GM18508 (cell line): ENCODE measurements around the gene THRB.

Experiments
- ATAC-seq: cut with Tn5 transposase; IDR thresholded peaks from one replicate; pipeline ENCODE4 v1.9.1; 2021; ENCODE audit warnings: moderate number of reproducible peaks; ENCODE audit not compliant: insufficient read depth, unreplicated experiment

The THRB gene

GRCh38 chr3:24199775-24200247 lies 294.8 kb downstream of the THRB start:
- no peak for ATAC-seq

- ATAC-seq = no peak
These were observed 295.4 kb downstream of the THRB start for GRCh38 chr3:24199300-24199699.

DNA sequence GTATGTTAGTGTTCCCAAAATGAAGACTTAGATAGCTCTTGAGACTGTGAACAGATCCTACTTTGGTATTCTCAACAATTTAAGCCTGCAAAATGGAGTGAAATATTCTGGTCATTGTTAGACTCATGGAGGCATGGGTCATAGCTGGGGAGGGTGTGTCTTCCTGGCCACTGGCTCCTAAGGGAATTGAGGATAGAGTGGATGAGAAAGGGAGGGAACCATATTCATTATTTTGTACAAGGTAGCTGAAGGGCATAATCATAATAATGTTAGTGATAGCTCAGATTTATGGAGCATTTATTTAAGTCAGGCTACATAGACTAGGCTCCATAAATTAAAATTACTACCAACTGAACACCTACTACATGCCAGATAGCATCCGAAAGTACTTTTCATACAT lies 295.9 kb downstream of the THRB start:
- ATAC-seq = no peak

GRCh38 chr3:24197809-24198208 lies 296.8 kb downstream of the THRB start:
- no peak for ATAC-seq

- ATAC-seq = no peak
These were observed 298.1 kb downstream of the THRB start for GRCh38 chr3:24196526-24196925.

DNA sequence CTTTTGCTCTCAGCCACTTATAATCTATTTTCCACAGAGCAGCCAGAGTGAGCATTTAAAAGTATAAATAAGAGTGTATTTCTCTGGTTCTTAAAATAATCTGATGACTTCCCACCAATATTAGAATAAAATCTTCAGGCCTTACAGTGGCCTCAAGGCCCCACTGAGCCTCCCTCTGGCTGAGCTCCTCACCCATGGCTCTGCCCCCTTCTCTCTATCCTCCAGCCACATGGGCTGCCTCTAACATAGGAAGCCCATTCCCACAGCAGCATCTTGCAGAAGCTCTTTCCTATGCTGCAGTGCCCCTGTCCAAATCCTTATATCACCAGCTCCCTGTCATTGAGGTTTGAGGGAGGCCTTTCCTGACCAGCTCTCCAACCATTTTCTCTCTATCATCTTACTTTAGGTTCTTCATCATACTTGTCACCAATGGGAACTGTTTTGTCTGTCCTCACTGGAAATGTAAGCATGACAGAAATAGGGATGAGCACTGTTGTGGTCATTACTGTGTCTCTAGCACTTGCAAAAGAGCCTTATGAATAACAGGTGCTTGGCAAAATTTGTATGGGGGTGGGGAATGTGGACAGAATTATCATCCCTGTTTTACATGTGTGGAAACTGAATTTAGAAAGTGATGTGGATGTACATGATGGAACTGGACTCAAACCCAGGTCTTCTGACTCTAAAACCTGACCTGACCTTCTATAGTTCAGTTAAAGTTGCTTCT lies 299.0 kb downstream of the THRB start:
- ATAC-seq = no peak

- ATAC-seq = no peak
These were observed 302.1 kb downstream of the THRB start for GRCh38 chr3:24192469-24193056.

DNA sequence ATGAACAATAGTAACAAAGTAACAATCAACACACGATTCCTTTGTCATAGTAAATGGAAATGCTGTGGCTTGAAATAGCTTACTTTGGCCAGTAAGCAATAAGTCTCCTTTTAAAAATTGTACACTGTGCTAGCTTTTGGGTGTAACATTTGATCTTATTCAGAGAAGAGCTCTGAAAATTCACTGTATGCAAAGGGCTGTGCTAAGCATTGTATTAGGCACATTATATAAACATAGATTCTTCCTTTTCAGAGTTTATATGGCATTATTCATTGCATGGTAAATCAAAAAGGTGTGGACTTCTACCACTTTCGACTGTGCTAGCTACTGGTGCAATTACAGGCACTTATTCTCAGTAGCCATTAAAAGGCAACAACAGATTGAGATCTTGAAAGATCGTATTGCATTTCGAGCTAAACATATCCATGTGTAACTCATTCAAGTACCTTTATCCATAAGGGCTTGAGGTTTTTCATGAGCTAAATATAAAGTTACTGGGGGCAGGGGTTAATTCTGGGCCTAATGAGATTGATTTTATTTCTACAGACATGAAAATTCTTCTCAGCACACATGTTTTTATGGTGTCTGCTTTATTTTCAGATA lies 302.7 kb downstream of the THRB start:
- ATAC-seq = no peak

DNA sequence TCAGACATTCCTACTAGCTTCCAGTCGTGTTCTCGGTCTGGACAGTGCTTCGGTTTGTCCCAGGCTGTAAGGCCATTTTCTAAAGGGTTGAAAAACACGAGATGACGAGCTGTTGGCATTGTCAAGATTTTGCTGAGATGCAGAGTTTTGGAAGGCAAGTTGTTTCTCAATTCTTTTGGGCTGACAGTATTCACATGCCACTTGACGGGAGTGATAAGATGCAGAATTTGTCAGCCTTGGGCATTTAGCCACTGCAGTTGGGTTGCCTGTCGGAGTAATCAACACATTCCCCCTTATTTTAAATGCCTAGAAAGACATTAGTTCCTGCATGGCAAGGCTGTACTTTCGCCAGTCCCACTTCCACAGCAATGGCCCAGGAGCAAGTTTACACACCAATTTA lies 304.4 kb downstream of the THRB start:
- ATAC-seq = no peak

GRCh38 chr3:24185738-24186384 lies 308.8 kb downstream of the THRB start:
- peak; percentile 84 for ATAC-seq

DNA sequence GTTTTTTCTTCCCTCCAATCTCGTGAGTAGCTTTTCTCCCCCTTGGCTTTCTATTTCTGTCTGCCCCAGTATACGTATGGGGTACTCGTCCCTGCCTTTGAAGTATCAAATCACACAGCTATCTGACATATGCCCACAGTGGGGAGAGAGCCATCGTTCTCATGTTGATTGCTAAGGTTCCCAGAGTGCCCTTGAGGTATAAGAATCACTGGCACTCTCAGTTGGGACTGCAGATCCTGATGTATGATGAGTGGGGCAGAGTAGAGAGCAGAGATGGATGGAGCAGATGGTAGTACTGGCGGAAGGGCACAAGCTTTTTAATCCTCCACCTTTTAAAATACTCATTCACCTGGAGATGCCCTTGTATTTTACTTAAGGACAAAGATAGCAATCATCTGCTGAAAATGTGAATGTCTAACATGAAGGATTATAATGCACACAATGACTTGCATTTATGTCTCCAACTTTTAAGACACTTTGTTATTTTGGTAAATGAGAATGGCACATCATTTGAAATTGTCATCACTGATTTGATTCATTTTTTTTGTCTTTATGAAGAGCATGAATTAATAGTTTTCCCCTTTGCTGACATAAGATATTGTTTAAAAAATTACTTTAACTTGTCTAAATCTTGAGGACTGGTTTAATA lies 310.0 kb downstream of the THRB start:
- no peak for ATAC-seq

DNA sequence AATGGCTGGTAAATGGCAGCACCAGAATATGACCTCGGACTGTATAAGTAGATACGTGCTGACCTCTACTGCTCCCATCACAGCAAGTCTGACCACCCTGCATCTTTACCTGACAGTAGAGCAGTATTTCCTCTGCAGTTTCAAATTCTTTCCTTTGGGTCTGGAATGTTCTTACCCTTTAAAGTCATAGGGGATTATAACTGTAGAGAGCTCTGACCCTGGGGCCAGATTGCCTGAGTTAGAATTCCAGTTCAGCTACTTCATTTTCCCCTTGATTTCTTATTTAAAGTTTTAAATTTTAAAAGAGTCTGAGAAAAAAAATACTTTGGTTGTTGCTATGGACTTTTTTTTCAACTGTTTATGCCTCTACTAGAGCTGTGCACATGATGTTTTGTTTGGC lies 311.9 kb downstream of the THRB start:
- ATAC-seq = no peak

DNA sequence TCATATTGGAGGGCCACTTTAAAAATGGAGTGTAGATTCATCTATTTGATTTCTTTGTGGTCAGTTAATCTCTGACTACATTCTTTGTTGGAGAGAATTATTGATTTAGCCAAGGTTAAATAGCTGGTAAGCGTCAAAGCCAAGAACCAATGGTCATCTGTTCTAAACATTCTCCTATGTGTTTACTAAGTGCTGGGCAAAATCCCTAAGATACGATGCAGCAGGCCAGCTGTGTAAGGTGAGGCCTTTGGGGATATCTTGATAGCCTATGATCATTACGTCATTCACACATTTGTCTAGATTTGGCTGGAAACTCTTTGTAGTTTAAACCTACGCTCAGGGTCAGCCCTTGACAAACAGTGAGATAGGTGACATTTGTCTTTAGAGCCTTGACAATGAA lies 313.4 kb downstream of the THRB start:
- no peak for ATAC-seq

DNA sequence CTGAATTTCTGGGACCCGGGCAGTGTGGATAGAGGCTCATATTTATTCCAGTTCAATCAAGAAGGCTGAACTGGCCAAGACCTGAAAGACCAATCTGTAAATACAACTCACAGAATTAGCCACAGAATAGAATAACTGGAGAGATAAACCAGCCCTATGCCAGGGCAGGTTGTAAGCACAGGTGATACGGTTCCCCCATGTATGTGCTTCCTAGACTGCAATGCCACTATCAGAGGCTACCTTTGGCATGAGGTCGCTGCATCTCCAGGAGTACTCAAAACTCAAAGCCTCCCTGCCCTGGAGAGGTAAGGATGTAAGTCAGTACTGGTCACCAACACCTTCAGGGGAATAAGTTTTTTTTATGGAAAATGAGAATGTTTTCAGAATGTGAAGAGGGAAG lies 314.0 kb downstream of the THRB start:
- no peak for ATAC-seq

DNA sequence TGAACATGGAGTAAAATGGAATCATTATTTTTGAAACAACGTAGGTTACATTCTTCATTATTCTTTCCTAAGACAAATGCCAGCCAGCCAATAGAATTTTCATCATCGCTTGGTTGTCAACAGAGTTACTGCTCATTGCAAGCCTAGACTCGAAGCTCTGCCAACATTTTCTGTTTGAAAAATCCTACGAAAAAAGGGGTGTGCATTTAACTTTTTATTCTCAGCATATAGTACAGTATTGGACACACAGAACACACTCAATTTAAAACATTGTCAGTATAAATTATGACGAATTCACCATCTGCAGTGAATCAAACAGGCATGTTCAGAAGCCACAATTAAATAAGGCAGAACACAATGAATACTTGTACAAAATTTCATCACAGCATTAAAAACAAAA lies 317.4 kb downstream of the THRB start:
- ATAC-seq = no peak

- ATAC-seq = no peak
These were observed 320.0 kb downstream of the THRB start for GRCh38 chr3:24174614-24175013.

DNA sequence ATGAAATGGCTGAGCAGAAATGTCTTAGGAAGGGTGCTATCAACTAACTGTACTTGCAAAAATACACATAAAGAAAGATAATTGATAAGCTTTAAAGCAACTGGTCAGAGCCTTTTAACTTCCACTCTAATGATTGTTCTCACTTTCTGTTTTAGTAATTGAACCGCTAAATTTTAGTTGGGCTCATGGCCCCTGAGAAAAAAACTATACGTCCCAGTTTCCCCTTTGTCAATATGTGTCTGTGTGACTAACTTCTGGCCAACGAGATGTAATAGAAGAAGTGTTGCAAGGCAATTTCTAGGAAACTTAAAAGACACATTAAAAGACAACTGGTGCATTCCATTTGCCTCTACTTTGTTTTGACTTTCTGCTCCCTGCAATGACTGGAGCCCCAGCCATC lies 325.7 kb downstream of the THRB start:
- ATAC-seq = peak; percentile 46

GRCh38 chr3:24167429-24167828 lies 327.2 kb downstream of the THRB start:
- no peak for ATAC-seq

- ATAC-seq = no peak
These were observed 328.1 kb downstream of the THRB start for GRCh38 chr3:24166515-24166914.

DNA sequence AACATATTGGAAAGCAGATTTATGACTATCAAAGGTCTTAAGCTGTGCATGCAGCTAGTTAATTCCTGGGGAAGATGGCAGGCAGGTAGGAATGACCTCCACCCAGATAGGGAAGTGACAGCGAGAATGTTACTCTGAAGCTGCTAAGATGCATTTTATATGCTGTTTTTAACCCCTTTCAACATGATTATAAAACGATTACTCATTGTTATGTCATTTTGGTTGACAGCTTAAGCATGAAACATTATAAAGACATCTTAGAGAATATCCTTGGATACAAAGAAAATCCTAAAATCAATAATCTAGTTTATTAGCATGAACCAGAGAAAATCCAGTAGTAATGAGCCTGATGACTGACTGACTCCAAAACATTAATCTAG lies 329.1 kb downstream of the THRB start:
- ATAC-seq = no peak
